Hypothalamus (tissue), 51 donors: ENCODE data around the gene PCSK6.
"Not testable (repeated sequence)": the region's sequence is repeated elsewhere in the genome, so short reads cannot be mapped to it uniquely, and the experiment has no call there.

Experiments used
- DNase-seq, 51 donors: peaks; one replicate each; lab custom pipeline; 2025; lab: John Stamatoyannopoulos, UW

PCSK6 gene

DNA sequence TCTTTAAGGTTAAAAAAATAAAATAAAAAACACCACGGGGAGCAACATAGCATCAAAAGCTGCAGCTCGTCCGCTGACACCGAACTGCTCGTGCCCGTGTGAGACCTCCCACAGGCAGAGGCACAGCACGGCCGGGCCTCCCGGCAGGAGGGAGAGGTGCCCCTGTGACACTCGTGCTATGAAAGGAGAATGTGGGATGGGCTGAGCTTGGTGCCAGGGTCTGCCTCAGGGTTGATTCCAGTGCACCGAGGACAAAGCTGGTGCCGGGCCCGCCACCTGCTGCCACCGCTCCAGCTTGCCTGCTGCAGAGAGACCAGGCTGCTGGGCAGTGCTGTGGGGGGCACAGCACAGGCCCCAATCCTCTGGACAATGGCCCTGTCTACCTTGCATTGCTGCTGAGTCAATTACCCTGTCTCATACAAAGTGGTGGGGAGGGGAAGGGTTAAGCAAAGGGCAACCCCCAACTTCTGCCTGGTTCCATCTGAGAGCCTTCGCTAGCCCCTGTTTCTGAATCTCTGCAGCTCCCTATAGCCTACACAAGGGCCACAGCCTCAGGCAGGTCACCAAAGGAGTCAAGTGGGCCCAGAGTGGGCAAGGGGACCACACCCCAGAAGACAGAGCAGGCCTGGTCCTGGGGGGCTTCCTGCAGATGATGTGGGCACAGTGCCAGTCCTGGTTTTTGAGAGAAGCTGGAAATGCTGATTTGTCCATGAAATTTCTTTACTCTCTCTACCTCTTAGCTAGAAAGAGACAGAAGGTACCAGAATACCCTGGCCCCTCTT, 120.5 kb downstream of the PCSK6 start:
- DNase-seq, result no peak

DNA sequence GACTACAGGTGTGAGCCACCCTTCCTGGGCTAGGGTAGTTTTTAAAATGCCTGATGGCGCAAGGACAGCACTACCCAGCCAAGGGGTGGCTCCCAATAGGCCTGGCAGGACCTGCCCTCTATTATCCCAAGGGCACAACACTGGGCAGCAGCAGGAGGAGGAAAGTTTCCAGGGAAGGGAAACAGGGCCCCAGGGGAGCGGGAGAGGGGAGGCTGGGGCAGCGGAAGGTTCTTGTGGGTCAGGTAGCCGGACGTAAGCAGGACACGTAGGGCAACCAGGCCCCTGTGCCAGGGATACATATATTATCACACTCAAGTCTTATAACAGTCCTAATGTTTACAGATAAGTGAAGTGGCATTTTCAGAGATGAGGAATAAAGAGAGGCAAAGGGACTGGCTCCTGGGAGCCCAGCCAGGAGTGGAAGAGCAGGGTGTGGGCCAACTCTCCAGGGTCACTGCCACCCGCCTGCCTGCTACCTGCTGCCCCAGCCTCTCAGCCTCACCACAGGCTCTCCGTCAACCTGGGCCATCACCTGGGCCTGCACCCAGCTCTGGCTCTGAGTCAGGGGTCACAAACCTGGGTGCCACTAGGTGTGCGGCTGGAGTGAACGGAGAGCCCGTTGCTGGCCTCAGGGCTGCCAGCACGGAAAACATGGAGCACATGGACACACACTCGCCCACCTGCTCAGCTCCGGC, 121.3 kb downstream of the PCSK6 start:
- DNase-seq, result no peak

DNA sequence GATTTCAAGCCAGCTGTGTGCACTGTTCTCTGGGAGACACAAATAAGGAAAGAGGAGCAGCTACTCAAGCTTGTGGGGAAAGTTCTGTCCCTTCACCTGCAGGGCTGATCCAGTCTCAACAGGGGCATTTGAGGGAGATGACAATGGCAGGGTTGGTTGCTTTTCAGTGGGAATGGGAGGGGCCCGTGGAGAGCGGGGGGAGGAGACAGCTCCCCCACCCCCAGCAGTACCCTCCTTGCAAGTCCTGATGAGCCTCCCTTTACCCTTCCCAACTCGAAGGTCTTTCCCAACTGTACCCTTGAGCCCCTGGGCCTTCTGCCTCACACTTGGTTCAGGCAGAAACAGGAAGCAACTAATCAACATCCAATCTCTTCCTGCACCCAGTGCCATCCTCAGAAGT, 122.7 kb downstream of the PCSK6 start:
- no peak for DNase-seq

DNA sequence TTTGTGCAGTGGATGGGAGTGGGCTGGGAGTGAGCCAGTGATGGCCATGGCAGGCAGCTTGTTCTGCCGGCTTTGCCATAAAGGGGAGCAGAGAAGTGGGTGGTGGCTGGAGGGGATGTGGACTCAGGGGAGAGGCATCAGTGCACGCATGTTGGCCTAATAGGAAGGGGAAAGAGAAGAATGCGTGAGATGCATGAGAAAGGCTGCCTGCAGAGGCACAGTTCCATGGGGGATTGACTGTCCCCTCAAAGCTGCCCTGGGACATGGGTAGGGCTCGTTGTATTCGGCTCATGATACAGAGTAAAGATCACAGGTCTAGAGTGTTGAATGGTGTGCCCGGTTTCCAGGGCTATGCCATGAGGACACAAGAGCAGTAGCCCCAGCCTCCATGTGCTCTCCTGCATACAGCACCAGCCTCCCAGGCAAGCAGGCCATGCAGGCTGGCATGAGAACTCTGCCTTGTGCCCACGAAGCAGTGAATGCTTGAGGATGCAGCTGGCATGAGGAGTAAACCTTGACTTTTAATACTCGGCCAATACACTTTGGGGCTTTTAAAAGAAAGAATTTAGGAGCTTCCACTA, 126.4 kb downstream of the PCSK6 start:
- no peak for DNase-seq

DNA sequence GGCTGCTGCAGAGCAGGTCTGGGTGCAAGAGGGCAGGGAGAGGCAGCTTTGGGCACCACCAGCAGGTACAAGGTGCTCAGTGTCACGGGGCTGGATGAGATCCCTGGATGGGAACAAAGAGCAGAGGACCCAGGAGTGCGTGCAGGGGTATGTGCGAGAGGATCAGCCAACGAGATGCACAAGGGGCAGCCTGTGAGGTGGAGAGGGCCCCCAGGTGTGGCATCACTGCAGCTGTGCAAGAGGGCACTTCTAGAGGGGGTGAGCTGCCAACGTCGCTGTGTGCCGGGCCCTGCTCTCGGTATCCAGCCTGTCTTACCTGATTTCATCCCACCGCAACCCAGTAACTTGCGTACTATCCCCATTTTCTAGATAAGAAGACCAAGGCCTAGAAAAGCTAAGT, 127.1 kb downstream of the PCSK6 start:
- DNase-seq, result no peak

DNA sequence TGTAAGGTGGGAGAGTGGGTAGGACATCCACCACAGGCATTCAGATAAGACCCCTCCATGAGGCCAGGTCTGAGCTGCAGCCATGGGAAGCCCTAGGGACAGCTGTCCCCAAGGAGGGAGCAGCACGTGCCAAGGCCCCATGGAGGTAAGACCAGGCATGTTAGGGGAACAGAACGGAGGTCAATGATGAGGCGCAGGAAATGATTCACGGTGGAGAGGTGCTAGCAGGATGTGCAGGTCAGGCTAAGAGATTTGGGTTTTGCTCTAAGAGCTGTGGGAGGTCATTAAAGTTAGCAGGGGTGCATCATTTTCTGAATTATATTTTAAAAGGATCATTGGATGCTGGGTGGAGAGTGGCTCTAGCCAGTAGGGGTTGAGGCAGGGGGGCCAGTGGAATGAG, 128.1 kb downstream of the PCSK6 start:
- DNase-seq, result no peak

DNA sequence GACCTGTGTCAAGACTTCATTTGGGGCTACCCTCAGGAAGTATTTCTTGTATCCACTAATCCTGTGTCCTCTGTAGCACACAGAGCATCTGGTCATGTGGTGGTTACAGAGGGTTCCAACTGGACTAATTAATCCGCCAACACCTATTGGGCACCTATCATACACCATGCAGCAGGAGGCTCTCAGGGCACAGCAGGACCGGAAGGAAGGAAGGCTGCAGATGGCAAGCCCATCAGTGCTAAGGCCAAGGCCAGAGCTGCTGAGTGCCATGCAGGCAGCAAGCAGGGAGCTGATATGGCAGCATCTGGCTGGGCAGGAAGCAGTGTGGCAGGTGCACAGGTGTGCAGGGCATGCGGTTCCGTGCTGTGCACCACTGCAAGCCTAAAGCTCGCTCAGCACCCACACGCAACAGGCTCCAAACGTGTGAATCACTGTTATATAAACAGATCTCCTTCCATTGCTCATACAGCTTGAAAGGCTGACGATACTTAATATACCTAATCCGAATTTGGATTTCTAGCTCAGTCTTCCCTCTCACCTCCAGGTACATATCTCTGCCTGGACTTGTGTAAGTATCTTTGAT, 130.1 kb downstream of the PCSK6 start:
- peak in 1 of 51 donors; percentile 22 for DNase-seq

DNA sequence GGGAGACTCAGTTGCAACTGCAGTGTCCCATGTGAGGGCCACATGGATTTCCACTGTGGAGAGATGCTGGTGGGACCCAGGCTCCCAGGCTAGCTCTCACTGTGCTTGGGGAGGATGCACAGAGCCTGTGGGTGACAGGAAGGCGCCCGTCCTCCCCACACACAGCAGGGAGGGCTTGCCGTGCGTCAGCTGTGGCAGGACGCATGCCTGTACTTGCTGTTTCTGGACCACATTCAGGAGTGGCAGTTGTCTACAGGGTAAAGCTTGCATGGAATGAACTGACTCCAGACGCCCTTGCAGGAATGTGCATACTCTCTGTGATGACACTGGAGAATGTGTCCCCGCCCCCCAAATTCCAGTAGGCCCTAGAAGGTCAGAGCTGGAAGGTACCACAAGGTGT, 130.6 kb downstream of the PCSK6 start:
- DNase-seq, result no peak

DNA sequence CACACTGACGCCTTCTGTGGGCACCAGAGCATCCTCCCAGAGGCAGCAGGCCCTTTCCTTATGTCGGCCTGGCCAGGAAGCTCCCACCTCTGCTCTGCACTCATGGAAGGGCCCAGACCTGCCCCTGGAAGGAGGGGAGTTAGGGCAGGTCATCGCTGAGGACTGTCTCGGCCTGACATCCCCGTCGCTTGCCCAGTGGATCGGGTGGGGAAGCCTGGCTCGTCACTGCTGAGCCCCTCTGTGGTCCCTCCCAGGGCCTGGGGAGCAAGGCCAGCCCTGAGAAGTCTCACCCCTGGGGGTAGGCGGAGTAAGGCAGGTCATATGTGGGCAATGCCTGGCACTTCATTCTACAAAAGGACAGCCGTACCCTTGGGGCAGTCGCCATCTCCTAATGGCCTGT, 131.6 kb downstream of the PCSK6 start:
- no peak for DNase-seq

DNA sequence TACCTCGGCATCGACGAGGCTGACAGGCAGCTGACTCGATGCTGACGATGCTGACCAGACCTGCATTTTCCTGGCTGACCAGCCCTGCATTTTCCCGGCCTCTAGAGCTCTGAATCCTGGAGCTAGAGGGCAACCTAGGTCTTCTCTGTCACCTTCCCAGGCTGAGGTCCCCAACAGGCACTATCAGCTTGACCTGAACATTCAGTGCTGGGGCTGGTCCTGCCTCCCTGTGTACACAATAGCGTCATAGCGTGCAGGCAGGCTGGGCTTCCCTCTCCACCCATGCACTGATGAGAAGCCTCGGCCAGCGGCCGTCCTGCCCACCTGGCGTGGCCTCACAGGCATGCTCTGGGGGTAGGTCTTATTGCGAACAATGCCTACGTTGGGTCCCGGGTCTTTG, 132.2 kb downstream of the PCSK6 start:
- no peak for DNase-seq

DNA sequence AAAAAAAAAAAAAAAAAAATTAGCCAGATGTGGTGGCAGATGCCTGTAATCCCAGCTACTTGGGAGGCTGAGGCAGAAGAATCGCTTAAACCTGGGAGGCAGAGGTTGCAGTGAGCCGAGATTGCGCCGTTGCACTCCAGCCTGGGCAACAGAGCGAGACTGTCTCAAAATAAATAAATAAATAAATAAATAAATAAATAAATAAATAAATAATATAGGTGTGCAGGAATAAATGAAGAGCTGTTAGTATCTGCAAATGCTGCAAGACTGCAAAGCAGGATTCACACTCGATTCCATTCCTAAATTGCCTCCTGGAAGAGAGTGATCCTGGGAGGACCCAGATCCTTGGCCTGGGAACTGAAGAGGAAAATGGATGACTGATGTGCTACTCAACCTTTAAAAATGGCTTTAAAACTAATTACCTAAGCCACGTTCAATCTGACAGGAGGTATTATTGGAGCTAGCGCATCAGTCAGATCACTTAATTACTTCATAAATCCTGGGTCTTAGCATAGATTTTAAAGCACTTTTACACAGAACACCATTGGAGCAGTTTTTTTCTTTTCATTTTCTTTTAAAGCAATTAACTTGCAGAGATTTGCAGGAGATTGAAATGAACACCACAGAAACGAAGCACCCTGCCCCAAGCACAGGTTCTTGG, 132.9 kb downstream of the PCSK6 start:
- DNase-seq, result not testable (repeated sequence)

DNA sequence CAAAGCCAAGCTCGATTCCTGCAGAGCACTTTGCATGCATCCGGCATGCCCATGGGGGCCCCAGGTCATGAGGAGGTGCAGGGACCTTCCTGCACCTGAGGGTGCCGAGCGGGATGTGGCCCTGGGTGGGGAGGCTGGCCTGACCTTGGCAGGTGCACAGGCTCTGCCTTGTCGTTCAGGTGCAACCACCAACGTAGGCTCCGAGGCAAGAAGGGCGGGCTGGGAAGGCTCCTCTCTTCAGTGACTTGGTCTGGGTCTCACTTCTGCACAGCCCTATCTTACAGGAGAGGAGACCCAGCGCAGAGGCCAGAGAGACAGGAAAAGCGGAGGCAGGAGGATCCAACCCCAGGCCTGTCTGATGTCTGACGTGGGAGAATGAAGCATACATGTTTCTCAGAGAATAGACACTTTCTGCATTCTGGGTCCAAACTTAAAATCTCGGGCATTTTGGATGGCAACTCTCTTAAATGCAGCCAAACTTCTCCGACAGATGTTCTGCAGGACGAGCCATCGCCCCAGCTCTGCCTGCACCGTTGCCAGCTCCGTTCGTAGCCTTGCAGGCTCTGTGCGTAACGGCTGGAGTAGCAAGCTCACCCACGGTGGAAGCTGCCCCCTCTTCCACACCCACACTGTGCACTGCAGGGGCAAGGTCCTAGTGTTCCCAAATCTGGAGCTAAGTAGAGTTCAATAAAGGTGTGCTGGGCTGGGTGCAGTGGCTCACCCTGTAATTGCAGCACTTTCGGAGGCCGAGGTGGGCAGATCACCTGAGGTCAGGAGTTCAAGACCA, 133.6 kb downstream of the PCSK6 start:
- no peak for DNase-seq

DNA sequence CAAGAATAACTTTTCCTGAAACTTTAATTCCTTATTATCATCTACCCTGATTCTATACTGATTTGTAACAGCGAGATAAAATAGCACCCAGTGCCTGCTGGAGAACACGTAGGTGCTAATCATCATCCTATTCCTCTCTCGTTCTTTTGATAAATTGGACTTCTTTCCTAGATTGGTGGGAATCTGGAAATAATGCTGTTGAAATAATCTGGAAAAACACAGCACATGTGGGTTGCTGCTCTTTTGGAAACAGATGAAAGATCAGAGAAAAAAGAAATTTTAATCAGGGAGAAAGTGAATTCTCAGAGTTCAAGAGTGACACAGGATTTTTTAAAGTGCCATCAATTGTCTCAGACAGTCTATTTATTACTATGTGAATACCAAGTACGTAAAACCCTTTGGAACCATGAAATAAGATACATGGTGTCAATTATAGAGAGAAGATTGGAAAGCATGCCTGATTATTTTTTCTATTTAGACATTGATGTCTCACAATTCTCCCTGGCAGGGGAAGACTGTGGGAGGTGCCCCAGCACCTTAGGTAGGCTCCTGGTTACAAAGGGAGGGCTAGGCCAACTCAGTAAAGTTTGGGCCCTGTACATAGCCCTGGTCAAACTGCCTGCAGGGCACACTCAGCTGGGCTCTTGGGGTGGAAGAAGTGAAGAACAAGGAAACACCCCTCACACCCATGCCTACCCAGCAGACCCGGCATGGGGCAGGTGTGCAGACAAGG, 134.4 kb downstream of the PCSK6 start:
- no peak for DNase-seq

DNA sequence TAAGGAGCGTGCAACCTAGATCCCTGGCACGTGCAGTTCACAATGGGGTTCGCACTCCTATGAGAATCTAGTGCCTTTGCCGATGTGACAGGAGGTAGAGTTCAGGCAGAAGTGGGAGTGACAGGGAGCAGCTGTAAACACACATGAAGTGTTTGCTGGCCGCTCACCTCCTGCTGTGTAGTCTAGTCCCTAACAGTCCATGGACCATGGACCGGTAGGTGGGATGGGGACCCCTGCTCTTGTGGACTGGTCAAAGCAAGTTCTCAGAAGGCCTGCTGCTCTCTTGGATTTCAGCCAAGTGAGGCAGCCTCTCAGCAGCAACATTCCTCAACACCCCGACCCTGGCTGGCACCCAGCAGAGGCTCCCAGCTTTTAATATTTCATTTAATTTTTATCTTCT, 136.3 kb downstream of the PCSK6 start:
- no peak for DNase-seq

DNA sequence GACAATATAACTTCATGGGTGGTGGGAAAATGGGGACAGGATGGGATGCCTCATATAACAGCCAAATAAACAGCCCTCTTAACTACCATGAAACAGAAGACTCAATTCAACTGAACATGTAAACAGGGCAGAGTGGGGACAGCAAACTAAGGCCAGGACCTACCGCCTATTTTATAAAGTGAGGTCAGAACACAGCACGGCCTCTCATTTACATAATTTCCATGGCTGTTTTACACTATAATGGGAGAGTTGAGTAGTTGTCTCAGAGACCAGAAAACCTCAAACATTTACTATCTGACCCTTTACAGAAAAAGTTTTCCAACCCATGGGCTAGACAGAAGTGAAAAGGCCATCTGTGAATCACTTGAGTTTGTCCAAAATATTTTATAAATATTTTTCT, 137.8 kb downstream of the PCSK6 start:
- DNase-seq, result no peak

DNA sequence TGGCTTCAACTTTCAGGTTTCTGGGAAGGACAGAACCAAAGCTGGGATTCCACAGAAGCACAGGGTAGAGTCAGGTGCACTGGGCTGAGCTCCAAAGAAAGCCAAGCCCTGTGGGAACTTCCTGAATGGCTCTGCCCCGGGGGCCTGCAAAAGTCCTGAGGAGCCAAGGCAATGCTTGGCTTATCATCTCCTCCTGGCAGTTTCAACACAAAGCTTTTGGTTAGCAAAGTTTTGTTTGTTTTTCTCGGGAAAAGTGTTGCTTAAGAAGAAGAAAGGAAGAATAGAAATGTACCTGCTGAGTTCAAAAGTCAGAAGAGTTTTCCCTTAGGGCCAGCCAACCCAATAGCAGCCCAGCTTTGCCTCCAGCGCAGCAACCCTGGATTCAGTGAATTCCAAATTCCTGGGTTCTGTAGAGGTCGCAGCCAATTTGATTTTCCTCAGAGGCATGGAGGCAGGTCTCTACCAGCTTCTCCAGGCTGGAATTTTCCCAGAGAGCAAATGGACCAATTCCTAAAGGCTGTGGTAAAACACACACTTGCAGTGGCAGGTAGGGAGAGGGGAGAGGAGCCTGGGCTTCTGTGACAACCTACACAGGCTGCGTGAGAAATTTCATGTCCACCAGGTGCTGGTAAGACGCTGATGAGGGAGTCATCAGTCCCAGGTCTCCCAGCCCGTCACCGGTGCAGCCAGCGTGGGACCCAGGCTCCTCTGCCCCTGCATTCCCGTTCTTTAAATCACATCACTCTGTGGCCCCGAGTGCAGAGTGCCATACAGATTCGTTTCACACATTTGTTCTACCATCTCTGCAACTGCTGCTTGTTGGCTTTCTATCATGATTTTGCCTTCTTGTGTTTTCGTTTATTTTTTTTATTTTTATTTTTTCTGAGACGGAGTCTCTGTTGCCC, 140.2 kb downstream of the PCSK6 start:
- no peak for DNase-seq

DNA sequence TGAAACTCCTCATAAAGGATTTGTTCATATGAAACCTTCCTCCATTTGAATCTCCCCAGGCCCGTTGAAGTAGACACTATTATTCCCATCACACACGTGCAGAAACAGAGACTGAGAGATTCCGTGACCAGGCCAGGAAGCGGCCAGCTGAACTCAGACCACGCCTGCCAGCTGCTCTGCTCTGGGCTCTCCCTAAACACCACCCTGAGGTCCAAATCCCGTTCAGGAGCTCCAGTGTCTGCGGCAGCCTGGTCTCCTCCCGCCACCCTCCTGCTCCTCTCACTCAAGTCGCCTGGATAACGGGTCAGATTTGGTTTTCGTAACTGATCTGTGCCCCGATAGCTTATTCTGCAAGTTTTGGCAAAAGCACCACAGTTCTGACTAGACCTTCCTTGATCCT, 140.9 kb downstream of the PCSK6 start:
- no peak for DNase-seq

DNA sequence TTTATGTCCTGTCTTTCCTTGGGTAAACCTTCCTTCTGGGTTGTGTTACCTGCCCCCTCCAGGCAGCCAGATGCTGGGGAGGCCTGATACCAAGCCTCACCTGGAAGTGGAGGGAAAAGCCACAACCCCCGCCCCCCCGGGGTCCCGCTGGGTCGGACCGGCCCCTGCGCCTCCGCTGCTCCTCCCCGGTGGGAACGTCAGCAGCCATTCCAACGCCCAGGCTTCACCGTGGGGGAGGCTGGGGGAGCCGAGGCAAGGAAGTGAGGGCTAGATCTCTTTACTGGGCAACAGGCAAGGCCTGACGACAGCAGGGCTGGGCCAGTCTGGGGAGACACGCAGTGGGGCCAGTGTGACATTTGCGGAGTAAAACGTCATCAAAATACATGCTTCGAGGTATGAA, 141.5 kb downstream of the PCSK6 start:
- DNase-seq, result no peak

DNA sequence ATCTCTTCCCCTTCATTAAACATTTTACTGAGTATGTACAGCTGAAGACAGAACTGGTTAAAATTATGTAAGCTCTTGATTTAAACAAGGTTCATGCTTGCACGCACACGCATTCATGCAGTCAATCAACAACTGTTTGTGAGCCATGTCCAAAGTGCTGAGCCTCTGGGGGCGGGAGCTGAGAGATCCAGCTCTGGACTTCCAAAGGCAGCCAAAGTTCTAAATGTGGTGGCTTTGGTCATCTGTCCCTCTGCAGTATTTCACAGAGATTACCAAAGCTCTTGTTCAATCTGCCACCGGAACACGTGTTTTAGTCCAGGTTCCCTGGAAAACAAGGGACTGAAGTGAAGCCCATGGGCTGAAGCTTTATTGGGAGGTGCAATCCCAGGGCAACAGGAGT, 142.1 kb downstream of the PCSK6 start:
- DNase-seq, result no peak
